GM12892 (cell line): ENCODE data around the gene CDCA8.

ENCODE experiments used
- POLR2A ChIP-seq: IDR thresholded peaks from 2 replicates; pipeline ENCODE4 v1.6.1; 2011; ENCODE audit warnings: low read depth, low read length, control low read depth
- POLR2AphosphoS5 ChIP-seq: IDR thresholded peaks from 2 replicates; pipeline ENCODE4 v1.6.1; 2011; ENCODE audit warnings: low read depth, low read length, control low read depth
- TAF1 ChIP-seq: IDR thresholded peaks from 2 replicates; pipeline ENCODE4 v1.6.1; 2011; ENCODE audit warnings: low read depth, mild to moderate bottlenecking, control low read depth, low read length, borderline replicate concordance

DNA sequence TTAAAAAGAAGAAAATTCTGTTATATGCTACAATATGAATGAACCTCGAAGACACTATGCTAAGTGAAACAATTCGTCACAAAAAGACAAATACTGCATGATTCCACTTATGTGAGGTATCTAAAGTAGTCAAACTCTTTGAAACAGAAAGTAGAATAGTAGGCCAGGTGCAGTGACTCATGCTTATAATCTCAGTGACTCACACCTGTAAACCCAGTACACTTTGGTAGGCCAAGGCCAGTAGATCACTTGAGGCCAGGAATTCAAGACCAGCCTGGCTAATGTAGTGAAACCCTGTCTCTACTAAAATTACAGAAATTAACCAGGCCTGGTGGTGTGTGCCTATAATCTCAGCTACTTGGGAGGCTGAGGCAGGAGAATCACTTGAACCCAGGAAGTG is 46.9 kb downstream of the CDCA8 start:
- TF ChIP-seq POLR2A (no peak), POLR2AphosphoS5 (no peak), TAF1 (no peak)
